ENCODE results near the gene NCDN.
"Not testable (repeated sequence)": the region's sequence is repeated elsewhere in the genome, so short reads cannot be mapped to it uniquely, and the experiment has no call there.

Gene NCDN

GRCh38 chr1:35569936-35570335 lies 12.3 kb downstream of the NCDN start:
- peak; percentile 71 for DNase-seq (ENCODE audit: low read depth)

GRCh38 chr1:35570589-35571137 lies 13.1 kb downstream of the NCDN start:
- no peak for DNase-seq (ENCODE audit: low read depth)

- no peak for DNase-seq (ENCODE audit: low read depth)
These were observed 13.7 kb downstream of the NCDN start for GRCh38 chr1:35571263-35571662.

- no peak for DNase-seq (ENCODE audit: low read depth)
These were observed 14.7 kb downstream of the NCDN start for GRCh38 chr1:35572296-35572695.

- peak; percentile 57 for DNase-seq (ENCODE audit: low read depth)
These were observed 15.9 kb downstream of the NCDN start, which contains the start of gene TFAP2E for GRCh38 chr1:35573198-35574124. TFAP2E (plus strand) TSS chr1:35573314; CDS start chr1:35573578, 264 bp downstream.

- no peak for DNase-seq (ENCODE audit: low read depth)
These were observed 16.6 kb downstream of the NCDN start for GRCh38 chr1:35574125-35574654.

GRCh38 chr1:35574655-35575415 lies 17.2 kb downstream of the NCDN start:
- DNase-seq (ENCODE audit: low read depth) = no peak

GRCh38 chr1:35575416-35575958 lies 17.9 kb downstream of the NCDN start:
- DNase-seq (ENCODE audit: low read depth) = no peak

GRCh38 chr1:35576061-35576765 lies 18.6 kb downstream of the NCDN start:
- no peak for DNase-seq (ENCODE audit: low read depth)

- not testable (repeated sequence) for DNase-seq (ENCODE audit: low read depth)
These were observed 19.1 kb downstream of the NCDN start for GRCh38 chr1:35576766-35577070.

- no peak for DNase-seq (ENCODE audit: low read depth)
These were observed 19.7 kb downstream of the NCDN start for GRCh38 chr1:35577071-35577998.

GRCh38 chr1:35580949-35581388 lies 23.4 kb downstream of the NCDN start:
- DNase-seq (ENCODE audit: low read depth) = no peak

GRCh38 chr1:35581621-35582020 lies 24.0 kb downstream of the NCDN start:
- DNase-seq (ENCODE audit: low read depth) = not testable (repeated sequence)

GRCh38 chr1:35585281-35585680 lies 27.7 kb downstream of the NCDN start:
- no peak for DNase-seq (ENCODE audit: low read depth)

GRCh38 chr1:35585805-35586204 lies 28.2 kb downstream of the NCDN start:
- not testable (repeated sequence) for DNase-seq (ENCODE audit: low read depth)

GRCh38 chr1:35586808-35587207 lies 29.2 kb downstream of the NCDN start:
- no peak for DNase-seq (ENCODE audit: low read depth)

GRCh38 chr1:35587736-35588135 lies 30.1 kb downstream of the NCDN start:
- DNase-seq (ENCODE audit: low read depth) = no peak

GRCh38 chr1:35588197-35588910 lies 30.8 kb downstream of the NCDN start:
- no peak for DNase-seq (ENCODE audit: low read depth)

- no peak for DNase-seq (ENCODE audit: low read depth)
These were observed 32.2 kb downstream of the NCDN start for GRCh38 chr1:35589516-35590427.

All from ELR (cell line).